GM23338 (cell line): ENCODE data around the gene RAB34.
"Not testable (repeated sequence)": the region's sequence is repeated elsewhere in the genome, so short reads cannot be mapped to it uniquely, and the experiment has no call there.

Experiments
- CREB1 ChIP-seq: fragments of 250-450 bp; sonication (Bioruptor Pico); IDR thresholded peaks from 2 replicates; pipeline ENCODE4 v1.5.0; 2020; ENCODE audit warnings: low read depth, mild to moderate bottlenecking, moderate library complexity
- CTCF ChIP-seq, 2 experiments: fragments of 200-600 bp in 1 of 2; sonication (generic) in 1 of 2; conservative IDR thresholded peaks; 2 replicates each; pipeline versions ENCODE4 v1.5.1 to v1.6.1; 2016 to 2017; ENCODE audit warnings: antibody characterized with exemption in 2 of 2, low read depth in 2 of 2, mild to moderate bottlenecking in 2 of 2, moderate library complexity in 1 of 2
- ETS1 ChIP-seq: IDR thresholded peaks from 2 replicates; pipeline ENCODE4 v1.6.1; 2016; ENCODE audit warnings: antibody characterized with exemption
- EZH2 ChIP-seq: fragments of 200-600 bp; sonication (generic); IDR thresholded peaks from one replicate; pipeline ENCODE4 v1.8.0; 2017; ENCODE audit warnings: antibody characterized with exemption, mild to moderate bottlenecking, low read depth; ENCODE audit not compliant: unreplicated experiment
- EZH2phosphoT487 ChIP-seq: fragments of 200-600 bp; sonication (generic); IDR thresholded peaks from one replicate; pipeline ENCODE4 v1.8.1; 2018; ENCODE audit warnings: antibody characterized with exemption; ENCODE audit not compliant: unreplicated experiment
- JUNB ChIP-seq: IDR thresholded peaks from one replicate; pipeline ENCODE4 v1.6.1; 2016; ENCODE audit warnings: antibody characterized with exemption; ENCODE audit not compliant: unreplicated experiment
- POLR2AphosphoS5 ChIP-seq: IDR thresholded peaks from 2 replicates; pipeline ENCODE4 v1.6.1; 2016; ENCODE audit warnings: antibody characterized with exemption, low read depth
- REST ChIP-seq: IDR thresholded peaks from one replicate; pipeline ENCODE4 v1.6.1; 2018; ENCODE audit warnings: antibody characterized with exemption; ENCODE audit not compliant: unreplicated experiment
- STAT1 ChIP-seq: IDR thresholded peaks from one replicate; pipeline ENCODE4 v1.6.1; 2016; ENCODE audit warnings: antibody characterized with exemption; ENCODE audit not compliant: unreplicated experiment
- ZNF114 ChIP-seq: fragments of 250-450 bp; sonication (Bioruptor Pico); IDR thresholded peaks from 2 replicates; pipeline ENCODE4 v1.5.0; 2020; ENCODE audit warnings: mild to moderate bottlenecking, moderate library complexity
- ZNF331 ChIP-seq: fragments of 250-450 bp; sonication (Bioruptor Pico); IDR thresholded peaks from 2 replicates; pipeline ENCODE4 v1.5.0; 2020; ENCODE audit warnings: low read depth, mild to moderate bottlenecking, moderate library complexity
- TF ChIP-seq, protein P1 (sequence below): fragments of 250-450 bp; sonication (Bioruptor Pico); IDR thresholded peaks from 2 replicates; pipeline ENCODE4 v1.5.0; 2020; ENCODE audit warnings: mild to moderate bottlenecking, moderate library complexity

DNA sequence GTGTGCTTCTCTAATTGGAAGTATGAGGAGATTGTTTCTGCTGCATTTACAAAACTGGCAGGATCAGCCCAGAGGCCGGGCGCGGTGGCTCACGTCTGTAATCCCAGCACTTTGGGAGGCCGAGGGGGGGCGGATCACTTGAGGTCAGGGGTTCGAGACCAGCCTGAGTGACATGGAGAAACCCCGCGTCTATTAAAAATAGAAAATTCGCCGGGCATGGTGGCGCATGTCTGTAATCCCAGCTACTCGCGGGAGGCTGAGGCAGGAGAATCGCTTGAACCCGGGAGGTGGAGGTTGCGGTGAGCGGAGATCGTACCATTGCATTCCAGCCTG, 3.3 kb upstream of the RAB34 start:
- not testable (repeated sequence) for TF ChIP-seq CTCF (conservative IDR thresholded peaks at IDR 0.05; ENCODE audit: low read depth in 2 of 2); ZNF331 (CRISPR knock-in tag); EZH2phosphoT487; REST; CREB1 (CRISPR knock-in tag); EZH2; ETS1; POLR2AphosphoS5; STAT1; ZNF114 (CRISPR knock-in tag); JUNB
- TF ChIP-seq, protein P1, sequence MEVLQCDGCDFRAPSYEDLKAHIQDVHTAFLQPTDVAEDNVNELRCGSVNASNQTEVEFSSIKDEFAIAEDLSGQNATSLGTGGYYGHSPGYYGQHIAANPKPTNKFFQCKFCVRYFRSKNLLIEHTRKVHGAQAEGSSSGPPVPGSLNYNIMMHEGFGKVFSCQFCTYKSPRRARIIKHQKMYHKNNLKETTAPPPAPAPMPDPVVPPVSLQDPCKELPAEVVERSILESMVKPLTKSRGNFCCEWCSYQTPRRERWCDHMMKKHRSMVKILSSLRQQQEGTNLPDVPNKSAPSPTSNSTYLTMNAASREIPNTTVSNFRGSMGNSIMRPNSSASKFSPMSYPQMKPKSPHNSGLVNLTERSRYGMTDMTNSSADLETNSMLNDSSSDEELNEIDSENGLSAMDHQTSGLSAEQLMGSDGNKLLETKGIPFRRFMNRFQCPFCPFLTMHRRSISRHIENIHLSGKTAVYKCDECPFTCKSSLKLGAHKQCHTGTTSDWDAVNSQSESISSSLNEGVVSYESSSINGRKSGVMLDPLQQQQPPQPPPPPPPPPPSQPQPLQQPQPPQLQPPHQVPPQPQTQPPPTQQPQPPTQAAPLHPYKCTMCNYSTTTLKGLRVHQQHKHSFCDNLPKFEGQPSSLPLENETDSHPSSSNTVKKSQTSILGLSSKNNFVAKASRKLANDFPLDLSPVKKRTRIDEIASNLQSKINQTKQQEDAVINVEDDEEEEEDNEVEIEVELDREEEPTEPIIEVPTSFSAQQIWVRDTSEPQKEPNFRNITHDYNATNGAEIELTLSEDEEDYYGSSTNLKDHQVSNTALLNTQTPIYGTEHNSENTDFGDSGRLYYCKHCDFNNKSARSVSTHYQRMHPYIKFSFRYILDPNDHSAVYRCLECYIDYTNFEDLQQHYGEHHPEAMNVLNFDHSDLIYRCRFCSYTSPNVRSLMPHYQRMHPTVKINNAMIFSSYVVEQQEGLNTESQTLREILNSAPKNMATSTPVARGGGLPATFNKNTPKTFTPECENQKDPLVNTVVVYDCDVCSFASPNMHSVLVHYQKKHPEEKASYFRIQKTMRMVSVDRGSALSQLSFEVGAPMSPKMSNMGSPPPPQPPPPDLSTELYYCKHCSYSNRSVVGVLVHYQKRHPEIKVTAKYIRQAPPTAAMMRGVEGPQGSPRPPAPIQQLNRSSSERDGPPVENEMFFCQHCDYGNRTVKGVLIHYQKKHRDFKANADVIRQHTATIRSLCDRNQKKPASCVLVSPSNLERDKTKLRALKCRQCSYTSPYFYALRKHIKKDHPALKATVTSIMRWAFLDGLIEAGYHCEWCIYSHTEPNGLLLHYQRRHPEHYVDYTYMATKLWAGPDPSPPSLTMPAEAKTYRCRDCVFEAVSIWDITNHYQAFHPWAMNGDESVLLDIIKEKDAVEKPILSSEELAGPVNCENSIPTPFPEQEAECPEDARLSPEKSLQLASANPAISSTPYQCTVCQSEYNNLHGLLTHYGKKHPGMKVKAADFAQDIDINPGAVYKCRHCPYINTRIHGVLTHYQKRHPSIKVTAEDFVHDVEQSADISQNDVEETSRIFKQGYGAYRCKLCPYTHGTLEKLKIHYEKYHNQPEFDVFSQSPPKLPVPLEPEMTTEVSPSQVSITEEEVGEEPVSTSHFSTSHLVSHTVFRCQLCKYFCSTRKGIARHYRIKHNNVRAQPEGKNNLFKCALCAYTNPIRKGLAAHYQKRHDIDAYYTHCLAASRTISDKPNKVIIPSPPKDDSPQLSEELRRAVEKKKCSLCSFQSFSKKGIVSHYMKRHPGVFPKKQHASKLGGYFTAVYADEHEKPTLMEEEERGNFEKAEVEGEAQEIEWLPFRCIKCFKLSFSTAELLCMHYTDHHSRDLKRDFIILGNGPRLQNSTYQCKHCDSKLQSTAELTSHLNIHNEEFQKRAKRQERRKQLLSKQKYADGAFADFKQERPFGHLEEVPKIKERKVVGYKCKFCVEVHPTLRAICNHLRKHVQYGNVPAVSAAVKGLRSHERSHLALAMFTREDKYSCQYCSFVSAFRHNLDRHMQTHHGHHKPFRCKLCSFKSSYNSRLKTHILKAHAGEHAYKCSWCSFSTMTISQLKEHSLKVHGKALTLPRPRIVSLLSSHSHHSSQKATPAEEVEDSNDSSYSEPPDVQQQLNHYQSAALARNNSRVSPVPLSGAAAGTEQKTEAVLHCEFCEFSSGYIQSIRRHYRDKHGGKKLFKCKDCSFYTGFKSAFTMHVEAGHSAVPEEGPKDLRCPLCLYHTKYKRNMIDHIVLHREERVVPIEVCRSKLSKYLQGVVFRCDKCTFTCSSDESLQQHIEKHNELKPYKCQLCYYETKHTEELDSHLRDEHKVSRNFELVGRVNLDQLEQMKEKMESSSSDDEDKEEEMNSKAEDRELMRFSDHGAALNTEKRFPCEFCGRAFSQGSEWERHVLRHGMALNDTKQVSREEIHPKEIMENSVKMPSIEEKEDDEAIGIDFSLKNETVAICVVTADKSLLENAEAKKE (CRISPR knock-in tag), result not testable (repeated sequence)
